ENCODE data around the gene LAPTM5.
"Not testable (repeated sequence)": the region's sequence is repeated elsewhere in the genome, so short reads cannot be mapped to it uniquely, and the experiment has no call there.

Gene LAPTM5

GRCh38 chr1:30700528-30701257 lies 56.9 kb downstream of the LAPTM5 start:
- no peak for DNase-seq (ENCODE audit: extremely low read depth in 1 of 2, low read depth in 1 of 2)

GRCh38 chr1:30699762-30700161 lies 57.8 kb downstream of the LAPTM5 start:
- no peak for DNase-seq (ENCODE audit: extremely low read depth in 1 of 2, low read depth in 1 of 2)

- DNase-seq (ENCODE audit: extremely low read depth in 1 of 2, low read depth in 1 of 2), result no peak
These were observed 59.1 kb downstream of the LAPTM5 start for GRCh38 chr1:30698401-30698981.

- no peak for DNase-seq (ENCODE audit: extremely low read depth in 1 of 2, low read depth in 1 of 2)
These were observed 59.8 kb downstream of the LAPTM5 start for GRCh38 chr1:30697571-30698376.

GRCh38 chr1:30696831-30697230 lies 60.7 kb downstream of the LAPTM5 start:
- no peak for DNase-seq (ENCODE audit: extremely low read depth in 1 of 2, low read depth in 1 of 2)

- DNase-seq (ENCODE audit: extremely low read depth in 1 of 2, low read depth in 1 of 2), result no peak
These were observed 62.1 kb downstream of the LAPTM5 start for GRCh38 chr1:30695439-30695841.

- no peak for DNase-seq (ENCODE audit: extremely low read depth in 1 of 2, low read depth in 1 of 2)
These were observed 63.0 kb downstream of the LAPTM5 start for GRCh38 chr1:30694280-30695175.

- DNase-seq (ENCODE audit: extremely low read depth in 1 of 2, low read depth in 1 of 2), result no peak
These were observed 63.8 kb downstream of the LAPTM5 start for GRCh38 chr1:30693822-30694221.

- DNase-seq (ENCODE audit: extremely low read depth in 1 of 2, low read depth in 1 of 2), result no peak
These were observed 64.2 kb downstream of the LAPTM5 start for GRCh38 chr1:30693366-30693765.

- no peak for DNase-seq (ENCODE audit: extremely low read depth in 1 of 2, low read depth in 1 of 2)
These were observed 64.6 kb downstream of the LAPTM5 start for GRCh38 chr1:30692948-30693301.

GRCh38 chr1:30692201-30692947 lies 65.2 kb downstream of the LAPTM5 start:
- DNase-seq (ENCODE audit: extremely low read depth in 1 of 2, low read depth in 1 of 2), result no peak

- DNase-seq (ENCODE audit: extremely low read depth in 1 of 2, low read depth in 1 of 2), result no peak
These were observed 66.1 kb downstream of the LAPTM5 start for GRCh38 chr1:30691480-30691879.

- no peak for DNase-seq (ENCODE audit: extremely low read depth in 1 of 2, low read depth in 1 of 2)
These were observed 67.5 kb downstream of the LAPTM5 start for GRCh38 chr1:30689901-30690645.

- no peak for DNase-seq (ENCODE audit: extremely low read depth in 1 of 2, low read depth in 1 of 2)
These were observed 68.4 kb downstream of the LAPTM5 start for GRCh38 chr1:30688920-30689794.

- not testable (repeated sequence) for DNase-seq (ENCODE audit: extremely low read depth in 1 of 2, low read depth in 1 of 2)
These were observed 69.1 kb downstream of the LAPTM5 start for GRCh38 chr1:30688516-30688915.

- no peak for DNase-seq (ENCODE audit: extremely low read depth in 1 of 2, low read depth in 1 of 2)
These were observed 69.7 kb downstream of the LAPTM5 start for GRCh38 chr1:30687886-30688285.

- DNase-seq (ENCODE audit: extremely low read depth in 1 of 2, low read depth in 1 of 2), result no peak
These were observed 71.2 kb downstream of the LAPTM5 start for GRCh38 chr1:30686236-30686935.

GRCh38 chr1:30685796-30686165 lies 71.8 kb downstream of the LAPTM5 start:
- no peak for DNase-seq (ENCODE audit: extremely low read depth in 1 of 2, low read depth in 1 of 2)

Measured in stimulated activated CD8-positive, alpha-beta memory T cell treated with anti-CD3 and anti-CD28 coated beads, Interleukin-7, amount 100 ng/mL, for 48 hours (primary cell).